ENCODE results near the gene PROK2. TPM values are rescaled to one million over a fixed set of nuclear protein-coding genes. Genes with fewer than 3 reads are reported as not detected.

PROK2 gene
- total RNA-seq, 1 experiment from 2014 or later: 1.4 TPM

DNA sequence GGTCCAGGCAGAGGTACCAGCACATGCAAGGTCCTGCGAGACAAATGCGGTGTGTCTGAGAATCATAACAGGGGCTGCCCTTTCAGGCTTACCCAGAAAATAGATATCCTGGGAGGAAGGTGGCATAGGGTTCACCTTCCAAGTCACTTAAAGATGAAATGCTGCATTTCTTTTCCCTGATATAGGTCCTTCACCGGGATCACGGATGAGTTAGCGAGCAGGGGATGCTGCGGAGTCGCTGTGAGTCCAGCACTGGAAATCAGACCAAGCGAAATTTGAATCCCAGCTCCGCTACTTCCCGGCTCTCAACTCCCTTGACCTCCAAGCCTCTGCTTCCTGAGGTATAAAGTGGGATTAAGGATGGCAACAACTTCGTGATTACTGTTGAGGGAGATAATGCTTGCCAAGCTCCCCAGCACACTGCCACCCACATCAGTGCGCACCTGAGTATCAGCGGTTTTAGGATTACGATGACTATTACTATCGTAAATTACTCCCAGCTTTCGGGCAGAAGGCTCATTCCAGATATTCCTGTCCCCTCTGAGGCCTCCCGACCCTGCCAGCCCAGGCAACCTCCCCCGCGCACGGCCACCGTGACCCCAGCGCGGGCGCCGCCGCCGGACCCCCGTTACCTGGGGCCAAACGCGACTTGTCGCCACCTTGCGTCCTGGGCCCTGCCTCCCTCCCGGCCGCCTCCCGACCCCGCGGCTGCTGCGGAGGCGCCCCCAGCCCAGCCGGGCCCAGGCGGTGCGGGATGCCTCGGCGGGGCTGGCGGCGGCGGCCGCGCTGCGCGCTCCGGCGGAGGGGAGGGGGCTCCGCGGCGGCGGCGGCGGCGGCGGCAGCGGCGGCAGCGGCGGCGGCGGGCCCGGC lies 31.9 kb downstream of the PROK2 start:
- Histone ChIP-seq H3K9me3 (ENCODE audit: control insufficient read depth, low read depth, low read length) (no peaks in the 10 kb centered on the region), H4K91ac (ENCODE audit: insufficient read length, low read depth, low read length) (no peak overlapping the region), H4K20me1 (ENCODE audit: control insufficient read depth, insufficient read depth, insufficient read length) (no peaks in the 10 kb centered on the region), H2BK120ac (ENCODE audit: low read depth, low read length, poor library complexity, severe bottlenecking) (no peak overlapping the region), H3K9ac (ENCODE audit: extremely low read depth, insufficient read length, low read length) (no peak overlapping the region), H3K23me2 (ENCODE audit: insufficient read length, low read depth, low read length, poor library complexity, severe bottlenecking) (peaks cover 10% of the 10 kb centered on the region), H2AK5ac (ENCODE audit: insufficient read length, low read length) (no peak overlapping the region), H3K14ac (ENCODE audit: insufficient read depth, low read length) (peak overlapping the region; percentile 76), H2BK12ac (ENCODE audit: insufficient read length, low read depth, low read length) (no peak overlapping the region), H3K4me2 (ENCODE audit: insufficient read depth, insufficient read length, low read length) (peak overlapping the region; percentile 41), H3K4ac (ENCODE audit: low read depth, low read length) (no peak overlapping the region), H3K79me1 (ENCODE audit: insufficient read depth, low read depth, low read length, poor library complexity, severe bottlenecking) (no peaks in the 10 kb centered on the region), H4K8ac (replicated peaks; ENCODE audit: insufficient read length, low read depth, low read length) (no peak overlapping the region), H2BK15ac (ENCODE audit: low read depth, low read length) (no peak overlapping the region), H3K27ac (ENCODE audit: insufficient read length, low read depth, low read length) (no peak overlapping the region), H3K4me1 (ENCODE audit: insufficient read depth, low read length) (no peaks in the 10 kb centered on the region), H3T11ph (ENCODE audit: low read length) (no peak overlapping the region), H2BK20ac (ENCODE audit: low read depth, low read length, poor library complexity, severe bottlenecking) (no peak overlapping the region), H3K79me2 (ENCODE audit: insufficient read depth, low read length) (no peaks in the 10 kb centered on the region), H2BK5ac (ENCODE audit: insufficient read length, low read length) (no peak overlapping the region), H3K18ac (ENCODE audit: insufficient read length, low read depth, low read length) (no peak overlapping the region), H3K23ac (ENCODE audit: insufficient read length, low read depth, low read length) (no peak overlapping the region), H4K5ac (ENCODE audit: insufficient read length, low read depth, low read length) (no peak overlapping the region), H2AFZ (ENCODE audit: low read length) (peak overlapping the region; percentile 88), H3K56ac (ENCODE audit: insufficient read length, low read depth, low read length) (no peak overlapping the region), H3K27me3 (ENCODE audit: insufficient read depth, low read length) (peaks cover 12% of the 10 kb centered on the region; the same call in 1 of the 2 replicates)
- DNase-seq: no peak
- peaks cover 39% of the 10 kb centered on the region for H3K27me3 Mint-ChIP-seq (ENCODE audit: low read depth)
- 0 out of 5 replicates have a peak, but pooled peaks cover 0 to 2% of the 10 kb centered on the region in 2 experiments for H3K9me3 Mint-ChIP-seq
- peaks cover 20% of the 10 kb centered on the region in 2 experiments for H3K4me1 Mint-ChIP-seq
- H3K36me3 Mint-ChIP-seq (ENCODE audit: insufficient read depth in 1 of 3, low read depth in 3 of 3): peaks cover 0 to 3% (median 0%) of the 10 kb centered on the region in 3 experiments; a peak in 5 of 7 replicates
- no peak overlapping the region for H3K27ac Mint-ChIP-seq
- whole genome bisulfite sequencing (ENCODE audit: extremely low coverage, insufficient read length, low lambda C conversion rate): no CpG with 5 or more reads among the region's 68 CpGs
- TF ChIP-seq CTCF (conservative IDR thresholded peaks at IDR 0.05): 0 out of 3 replicates have a peak, but pooled peaks have one; percentile 12
- H3K4me3 Mint-ChIP-seq: peak overlapping the region; percentile 71 to 84

Data from H9 (cell line).